Measurements from ENCODE around the gene KIAA0586.
"Not testable (repeated sequence)": the region's sequence is repeated elsewhere in the genome, so short reads cannot be mapped to it uniquely, and the experiment has no call there.

Gene KIAA0586

GRCh38 chr14:58543253-58543652, 115.7 kb downstream of the KIAA0586 start:
- no peak for DNase-seq (ENCODE audit: low read depth in 2 of 2, low spot score in 1 of 2)

DNA sequence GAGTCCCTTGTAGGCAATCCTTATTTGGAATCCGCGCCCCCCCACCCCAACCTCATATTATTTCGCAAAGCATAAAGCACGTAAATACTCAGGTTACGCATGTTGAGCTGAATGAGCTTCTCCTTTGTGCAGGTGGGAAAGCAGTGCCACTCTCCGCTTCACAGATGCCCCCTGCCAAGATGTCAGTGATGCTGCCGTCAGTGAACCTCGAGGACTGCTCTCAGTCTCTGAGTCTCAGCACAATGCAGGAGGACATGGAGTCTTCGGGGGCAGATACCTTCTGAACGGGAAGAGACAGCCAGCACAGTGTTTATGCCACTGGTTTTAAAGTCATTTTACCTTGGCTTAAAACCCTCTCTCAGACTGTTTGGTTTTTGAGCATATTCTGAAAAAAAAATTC, 120.1 kb downstream of the KIAA0586 start:
- DNase-seq (ENCODE audit: low read depth in 2 of 2, low spot score in 1 of 2): no peak

DNA sequence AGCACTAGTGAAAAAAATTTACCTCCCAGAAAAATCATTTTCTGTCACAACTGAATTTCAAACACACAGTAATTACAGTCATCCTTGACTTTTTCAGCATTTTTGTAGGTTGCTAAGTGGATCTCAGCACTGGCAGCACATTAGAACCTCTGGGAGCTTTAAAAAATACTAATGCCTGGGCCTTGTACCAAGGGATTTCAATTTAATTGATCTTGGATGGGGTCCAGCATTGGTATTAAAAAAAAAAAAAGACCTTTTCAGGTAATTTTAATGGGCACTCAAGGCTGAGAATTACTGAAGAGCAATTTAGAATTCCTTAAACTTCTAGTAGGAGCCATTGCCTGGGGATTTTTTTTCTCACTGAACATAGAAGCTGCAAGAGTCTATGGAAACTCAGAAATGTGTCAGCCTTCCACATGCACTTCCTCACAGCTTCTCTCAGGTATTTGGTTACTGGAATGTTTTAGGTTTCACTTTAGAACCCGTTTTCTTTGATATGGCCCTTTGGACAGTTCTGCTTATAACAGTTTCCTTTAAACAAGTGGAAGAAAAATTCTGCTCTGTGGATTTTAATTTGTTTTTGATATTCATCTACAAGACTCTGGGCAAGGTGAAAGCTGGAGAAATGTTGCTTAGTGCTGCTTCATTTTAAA, 121.7 kb downstream of the KIAA0586 start:
- DNase-seq (ENCODE audit: low read depth in 2 of 2, low spot score in 1 of 2): no peak

GRCh38 chr14:58553959-58554358, 126.4 kb downstream of the KIAA0586 start:
- DNase-seq (ENCODE audit: low read depth in 2 of 2, low spot score in 1 of 2): no peak

DNA sequence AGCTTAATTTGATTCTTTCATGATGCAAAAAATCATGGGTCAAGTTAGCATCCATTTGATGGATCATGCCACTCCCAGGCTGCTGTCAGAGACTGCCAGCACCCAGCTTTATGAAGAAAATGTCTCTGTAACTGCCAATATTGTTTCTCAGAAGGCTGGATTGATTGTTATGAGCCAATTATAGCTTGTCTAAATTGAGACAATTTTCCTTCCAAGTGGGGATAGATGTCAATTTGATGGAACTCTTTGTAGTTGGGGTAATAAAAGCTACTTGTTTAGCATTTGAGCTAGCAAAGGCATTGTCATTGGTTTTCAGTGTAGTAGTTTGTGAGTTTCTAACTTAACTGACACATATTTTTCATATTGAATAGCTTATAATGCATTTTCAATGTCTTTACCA, 128.1 kb downstream of the KIAA0586 start:
- DNase-seq (ENCODE audit: low read depth in 2 of 2, low spot score in 1 of 2): no peak

DNA sequence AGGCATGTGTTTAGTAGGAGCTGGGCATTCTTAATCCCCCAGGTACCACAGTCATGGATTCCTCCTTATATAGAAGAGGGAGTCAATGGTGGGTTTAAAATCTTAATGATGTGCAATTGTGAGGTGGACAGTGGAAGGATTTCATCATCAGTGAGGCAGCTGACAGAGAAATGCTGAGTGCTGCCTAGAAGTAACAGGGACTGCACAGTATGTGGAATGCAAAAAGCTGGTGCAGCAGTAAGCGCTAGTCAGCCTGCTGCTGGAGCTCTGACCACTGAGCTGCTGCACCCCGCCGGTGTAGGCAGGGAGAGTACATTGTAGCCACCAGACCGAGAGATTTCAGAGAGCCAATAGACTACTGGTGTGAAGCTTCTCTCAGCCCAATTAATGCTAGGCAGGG, 129.7 kb downstream of the KIAA0586 start:
- DNase-seq (ENCODE audit: low read depth in 2 of 2, low spot score in 1 of 2): no peak

- no peak for DNase-seq (ENCODE audit: low read depth in 2 of 2, low spot score in 1 of 2)
These were observed 132.7 kb downstream of the KIAA0586 start for GRCh38 chr14:58560208-58560607.

DNA sequence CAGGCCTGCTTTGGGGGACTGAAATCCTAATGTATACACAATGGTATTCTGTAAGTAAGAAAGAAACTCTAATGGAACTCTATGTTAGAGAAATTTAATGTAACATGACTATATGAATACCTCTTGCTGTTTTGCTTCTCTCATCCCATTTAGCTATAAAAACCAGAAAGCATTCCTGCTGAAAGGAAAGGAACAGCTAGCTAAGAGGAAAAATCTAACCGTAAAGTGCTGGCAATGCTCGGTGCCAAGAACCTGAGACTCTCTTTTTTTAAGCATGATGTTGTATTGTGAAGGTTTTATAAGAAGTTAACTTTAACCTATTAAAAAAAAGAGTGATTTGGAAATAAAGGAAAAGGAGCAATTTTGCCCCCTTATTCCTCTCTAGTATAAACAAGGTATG, 134.6 kb downstream of the KIAA0586 start:
- DNase-seq (ENCODE audit: low read depth in 2 of 2, low spot score in 1 of 2): no peak

DNA sequence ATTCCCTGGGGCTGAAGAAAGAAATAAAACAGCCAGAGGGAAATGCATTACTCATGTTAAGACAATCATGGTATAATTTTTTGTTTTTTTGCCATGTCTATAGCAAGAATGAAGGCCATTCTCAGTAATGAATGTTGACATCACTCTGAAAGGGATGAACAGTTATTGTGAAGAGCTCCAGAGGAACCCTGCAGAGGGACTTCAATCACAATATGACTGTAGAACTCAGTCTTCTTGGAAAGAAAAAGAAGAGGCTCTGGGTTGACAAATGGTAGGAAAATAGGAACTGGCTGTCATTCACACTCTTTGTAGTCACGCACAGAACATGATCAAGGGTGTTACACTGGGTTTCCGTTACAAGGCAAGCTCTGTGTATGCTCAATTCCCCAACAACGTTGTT, 136.5 kb downstream of the KIAA0586 start:
- no peak for DNase-seq (ENCODE audit: low read depth in 2 of 2, low spot score in 1 of 2)

DNA sequence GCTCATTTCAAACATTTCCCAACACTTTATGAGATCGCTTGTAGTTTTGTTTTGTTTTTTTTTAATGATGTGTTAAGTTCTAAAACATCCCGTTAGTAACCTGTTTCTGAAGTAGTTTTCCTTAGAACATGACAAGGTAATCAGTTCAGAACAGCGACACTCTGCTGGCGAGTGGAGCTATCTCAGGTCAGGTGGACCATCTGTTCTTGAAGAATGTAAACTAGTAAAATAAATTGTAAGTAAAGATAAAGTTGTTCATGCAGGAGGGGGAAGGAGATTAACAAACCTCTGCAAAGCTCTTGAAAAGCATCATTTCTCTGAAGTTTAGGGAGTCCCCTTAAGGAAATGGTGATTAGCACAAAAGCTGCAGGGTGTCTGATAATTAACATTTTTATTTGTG, 138.3 kb downstream of the KIAA0586 start:
- DNase-seq (ENCODE audit: low read depth in 2 of 2, low spot score in 1 of 2): no peak

- DNase-seq (ENCODE audit: low read depth in 2 of 2, low spot score in 1 of 2): no peak
These were observed 139.5 kb downstream of the KIAA0586 start for GRCh38 chr14:58566979-58567378.

DNA sequence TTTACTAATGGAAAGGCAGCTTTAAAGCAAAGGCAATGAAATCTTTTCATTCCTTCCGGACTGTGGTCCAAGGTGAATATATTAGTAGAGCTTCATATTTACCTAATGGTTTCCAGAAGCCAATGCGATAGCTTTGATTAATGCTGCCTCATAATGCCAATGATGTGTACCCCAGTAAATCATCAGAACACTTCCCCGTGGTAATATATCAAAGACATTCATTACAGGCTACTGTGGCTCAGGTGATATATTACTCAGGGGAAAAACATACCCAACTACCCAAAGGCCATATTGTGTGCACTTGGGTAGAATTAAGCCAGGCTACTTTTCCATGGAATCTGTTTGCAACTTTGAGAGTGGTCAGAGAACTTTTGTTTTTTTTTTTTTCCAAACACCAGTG, 140.8 kb downstream of the KIAA0586 start:
- no peak for DNase-seq (ENCODE audit: low read depth in 2 of 2, low spot score in 1 of 2)

GRCh38 chr14:58571256-58571655, 143.7 kb downstream of the KIAA0586 start:
- no peak for DNase-seq (ENCODE audit: low read depth in 2 of 2, low spot score in 1 of 2)

GRCh38 chr14:58571769-58572472, 144.4 kb downstream of the KIAA0586 start:
- DNase-seq (ENCODE audit: low read depth in 2 of 2, low spot score in 1 of 2): no peak

DNA sequence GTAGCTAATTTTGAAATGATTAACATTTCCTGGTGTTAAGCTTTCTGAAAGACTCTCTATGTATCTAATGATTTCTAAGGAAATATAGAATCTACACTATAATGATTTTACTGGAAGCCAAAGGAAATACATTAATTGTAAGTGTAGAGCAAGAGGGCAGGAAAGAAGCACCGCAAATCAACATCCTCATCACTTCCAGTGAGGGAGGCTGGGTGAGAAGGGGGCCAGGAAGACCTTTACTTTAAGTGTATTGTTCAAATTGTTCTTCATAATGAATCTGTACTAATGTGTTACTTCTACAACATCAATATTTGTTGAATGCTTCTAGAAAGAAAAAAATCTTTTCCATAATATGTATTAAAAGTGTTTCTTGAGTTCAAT, 144.9 kb downstream of the KIAA0586 start:
- DNase-seq (ENCODE audit: low read depth in 2 of 2, low spot score in 1 of 2): no peak

DNA sequence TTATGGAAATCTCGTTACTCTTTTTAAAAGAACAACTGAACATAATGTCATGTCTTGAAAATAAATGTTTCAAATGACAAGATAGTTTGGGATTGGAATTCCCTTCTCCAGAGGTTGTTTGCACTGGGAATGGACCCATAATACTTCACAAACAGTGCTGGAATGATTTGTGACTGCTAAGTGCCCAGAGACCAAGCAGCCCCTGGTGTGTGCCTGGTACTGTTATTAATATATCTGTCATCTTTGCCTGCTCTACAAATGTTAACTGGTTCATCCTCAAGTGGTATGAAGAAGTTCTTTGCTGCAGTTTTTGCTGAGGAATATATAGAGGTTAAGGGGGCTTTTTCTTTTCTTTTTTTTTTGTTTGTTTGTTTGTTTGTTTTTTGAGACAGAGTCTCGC, 145.3 kb downstream of the KIAA0586 start:
- DNase-seq (ENCODE audit: low read depth in 2 of 2, low spot score in 1 of 2): no peak

DNA sequence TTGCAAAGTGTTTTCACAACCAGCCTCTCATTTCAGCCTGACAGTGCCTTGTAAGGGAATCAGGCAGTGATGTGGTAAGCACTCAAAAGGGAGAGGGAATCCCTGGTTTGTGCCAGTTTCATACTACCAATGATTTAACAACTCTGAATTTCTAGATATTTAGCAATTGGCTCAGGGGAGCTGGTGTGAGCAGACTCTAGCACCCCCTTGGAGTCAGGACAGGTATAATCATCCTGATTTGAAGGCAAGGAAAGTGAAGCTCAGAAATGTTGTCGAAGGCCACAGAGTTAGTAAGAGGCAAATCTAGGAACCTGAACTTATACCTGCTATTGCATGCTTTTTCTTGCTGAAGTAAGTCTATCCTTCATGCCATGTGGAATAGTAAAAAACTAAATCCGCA, 147.1 kb downstream of the KIAA0586 start:
- DNase-seq (ENCODE audit: low read depth in 2 of 2, low spot score in 1 of 2): no peak

DNA sequence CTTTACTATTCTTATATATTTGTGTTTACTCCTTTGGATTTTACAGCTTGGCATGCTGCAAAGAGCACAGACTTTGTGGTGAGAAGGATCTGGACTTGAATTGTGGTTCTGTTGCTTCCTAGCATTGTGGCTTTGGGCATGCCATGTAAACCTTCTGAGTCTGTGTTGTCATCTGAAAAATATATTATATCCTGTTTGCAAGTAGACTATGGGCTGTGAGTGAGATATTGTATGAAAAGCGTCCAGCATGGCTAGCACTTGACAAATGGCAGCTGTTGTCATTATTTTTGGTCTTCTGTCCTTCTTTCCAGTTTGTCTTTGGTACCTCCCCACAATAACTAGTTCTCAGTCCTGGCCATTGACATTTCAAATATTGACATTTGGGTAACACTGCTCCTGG, 148.4 kb downstream of the KIAA0586 start:
- DNase-seq (ENCODE audit: low read depth in 2 of 2, low spot score in 1 of 2): no peak

- DNase-seq (ENCODE audit: low read depth in 2 of 2, low spot score in 1 of 2): not testable (repeated sequence)
These were observed 152.5 kb downstream of the KIAA0586 start for GRCh38 chr14:58580035-58580434.

- DNase-seq (ENCODE audit: low read depth in 2 of 2, low spot score in 1 of 2): not testable (repeated sequence)
These were observed 153.9 kb downstream of the KIAA0586 start for GRCh38 chr14:58581389-58581788.

DNA sequence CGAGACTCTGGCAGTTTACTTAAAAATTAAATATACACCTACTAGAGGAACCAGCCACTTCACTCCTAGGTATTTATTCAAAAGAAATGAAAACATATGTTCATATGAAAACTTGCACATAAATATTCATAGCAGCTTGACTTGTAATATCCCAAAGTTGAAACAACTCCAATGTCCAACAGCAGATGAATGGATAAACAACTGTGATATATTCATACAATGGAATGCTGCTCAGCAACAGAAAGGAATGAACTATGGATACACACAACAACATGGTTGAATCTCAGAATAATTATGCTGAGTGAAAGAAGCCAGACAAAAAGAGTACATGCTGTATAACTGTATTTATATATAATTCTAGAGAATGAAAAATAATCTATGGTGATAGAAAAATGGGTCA, 156.9 kb downstream of the KIAA0586 start:
- no peak for DNase-seq (ENCODE audit: low read depth in 2 of 2, low spot score in 1 of 2)

- no peak for DNase-seq (ENCODE audit: low read depth in 2 of 2, low spot score in 1 of 2)
These were observed 159.8 kb downstream of the KIAA0586 start for GRCh38 chr14:58587271-58587670.

DNA sequence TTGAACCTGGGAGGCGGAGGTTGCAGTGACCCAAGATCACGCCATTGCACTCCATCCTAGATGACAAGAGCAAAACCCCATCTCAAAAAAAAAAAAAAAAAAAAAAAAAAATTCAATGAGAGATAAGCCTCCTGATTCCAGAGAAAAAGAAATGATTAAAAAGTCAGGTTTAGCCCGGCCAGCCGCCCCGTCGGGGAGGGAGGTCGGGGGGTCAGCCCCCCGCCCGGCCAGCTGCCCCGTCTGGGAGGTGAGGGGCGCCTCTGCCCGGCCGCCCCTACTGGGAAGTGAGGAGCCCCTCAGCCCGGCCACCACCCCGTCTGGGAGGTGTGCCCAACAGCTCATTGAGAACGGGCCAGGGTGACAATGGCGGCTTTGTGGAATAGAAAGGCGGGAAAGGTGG, 160.8 kb downstream of the KIAA0586 start:
- DNase-seq (ENCODE audit: low read depth in 2 of 2, low spot score in 1 of 2): not testable (repeated sequence)

Measured in stimulated activated CD8-positive, alpha-beta memory T cell treated with anti-CD3 and anti-CD28 coated beads, Interleukin-4, amount 100 ng/mL, for 4 hours (primary cell).